Central memory CD8-positive, alpha-beta T cell (primary cell): Measurements from ENCODE around the gene DSCAM.

Experiments used
- ATAC-seq: fragments of 150-1000 bp; cut with Tn5 transposase; replicated peaks from 2 replicates; pipeline ENCODE4 v1.10.0; 2022; ENCODE audit warnings: mild to moderate bottlenecking, moderate FRiP score, moderate number of reproducible peaks; ENCODE audit not compliant: poor library complexity, severe bottlenecking; ENCODE audit errors: extremely low read depth
- DNase-seq, 2 donors: peaks; one replicate each; pipeline ENCODE4 v3.0.0; 2021; ENCODE audit warnings: low spot score in 2 of 2
- H3K27ac Mint-ChIP-seq: one replicate; pipeline ENCODE4 v1.8.0; 2022; ENCODE audit warnings: low read depth, mild to moderate bottlenecking, moderate library complexity, mixed read lengths
- H3K27me3 Mint-ChIP-seq: one replicate; pipeline ENCODE4 v1.8.0; 2022; ENCODE audit warnings: mixed read lengths
- H3K36me3 Mint-ChIP-seq: one replicate; pipeline ENCODE4 v1.8.0; 2022; ENCODE audit warnings: mild to moderate bottlenecking, moderate library complexity, mixed read lengths; ENCODE audit not compliant: insufficient read depth
- H3K4me1 Mint-ChIP-seq: one replicate; pipeline ENCODE4 v1.8.0; 2022; ENCODE audit warnings: mixed read lengths
- H3K4me3 Mint-ChIP-seq: one replicate; pipeline ENCODE4 v1.8.0; 2022; ENCODE audit warnings: mild to moderate bottlenecking, moderate library complexity, mixed read lengths
- H3K9me3 Mint-ChIP-seq: one replicate; pipeline ENCODE4 v1.8.0; 2022; ENCODE audit warnings: mixed read lengths

The DSCAM gene

GRCh38 chr21:40684726-40685125 is 162.2 kb downstream of the DSCAM start:
- DNase-seq = no peak
- H3K36me3 Mint-ChIP-seq = peaks cover 2% of the 10 kb centered on the region
- H3K27me3 Mint-ChIP-seq = no peaks in the 10 kb centered on the region
- no peaks in the 10 kb centered on the region for H3K4me1 Mint-ChIP-seq
- no peak overlapping the region for H3K4me3 Mint-ChIP-seq
- no peak for ATAC-seq
- H3K27ac Mint-ChIP-seq = no peak overlapping the region
- peaks cover 22% of the 10 kb centered on the region for H3K9me3 Mint-ChIP-seq

- no peak for ATAC-seq
- Mint-ChIP-seq H3K4me1 (no peaks in the 10 kb centered on the region), H3K36me3 (peaks cover 2% of the 10 kb centered on the region), H3K9me3 (peaks cover 22% of the 10 kb centered on the region), H3K27ac (no peak overlapping the region), H3K4me3 (no peak overlapping the region), H3K27me3 (no peaks in the 10 kb centered on the region)
- no peak for DNase-seq
These were observed 163.6 kb downstream of the DSCAM start for GRCh38 chr21:40683349-40683748.

- no peaks in the 10 kb centered on the region for H3K27me3 Mint-ChIP-seq
- H3K4me1 Mint-ChIP-seq = no peaks in the 10 kb centered on the region
- no peak for DNase-seq
- no peak overlapping the region for H3K4me3 Mint-ChIP-seq
- H3K27ac Mint-ChIP-seq = no peak overlapping the region
- ATAC-seq = no peak
- H3K9me3 Mint-ChIP-seq = peaks cover 20% of the 10 kb centered on the region
- peaks cover 2% of the 10 kb centered on the region for H3K36me3 Mint-ChIP-seq
These were observed 165.6 kb downstream of the DSCAM start for GRCh38 chr21:40681164-40681859.

DNA sequence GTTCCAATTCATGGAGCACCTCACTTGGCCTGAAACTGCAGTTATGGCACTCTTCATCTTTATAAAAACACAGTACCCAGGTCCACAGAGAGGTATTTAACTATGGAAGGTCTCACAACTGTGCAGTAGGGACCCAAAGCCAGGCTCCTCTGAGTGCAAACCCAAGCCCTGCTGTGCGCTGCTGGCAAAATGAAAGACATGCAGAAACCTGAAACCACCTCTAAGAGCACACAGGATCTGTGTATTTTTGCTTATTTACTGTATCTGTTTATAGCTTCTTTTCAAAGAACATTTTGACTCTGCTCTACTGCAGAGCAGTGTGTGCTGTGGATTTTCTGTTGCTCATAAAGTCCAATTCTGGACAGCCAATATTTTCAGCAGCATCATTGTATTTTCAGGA is 166.6 kb downstream of the DSCAM start:
- Mint-ChIP-seq H3K36me3 (no peaks in the 10 kb centered on the region), H3K27ac (no peak overlapping the region), H3K4me1 (no peaks in the 10 kb centered on the region), H3K27me3 (no peaks in the 10 kb centered on the region), H3K4me3 (no peak overlapping the region), H3K9me3 (peaks cover 16% of the 10 kb centered on the region)
- DNase-seq = no peak
- ATAC-seq = no peak

DNA sequence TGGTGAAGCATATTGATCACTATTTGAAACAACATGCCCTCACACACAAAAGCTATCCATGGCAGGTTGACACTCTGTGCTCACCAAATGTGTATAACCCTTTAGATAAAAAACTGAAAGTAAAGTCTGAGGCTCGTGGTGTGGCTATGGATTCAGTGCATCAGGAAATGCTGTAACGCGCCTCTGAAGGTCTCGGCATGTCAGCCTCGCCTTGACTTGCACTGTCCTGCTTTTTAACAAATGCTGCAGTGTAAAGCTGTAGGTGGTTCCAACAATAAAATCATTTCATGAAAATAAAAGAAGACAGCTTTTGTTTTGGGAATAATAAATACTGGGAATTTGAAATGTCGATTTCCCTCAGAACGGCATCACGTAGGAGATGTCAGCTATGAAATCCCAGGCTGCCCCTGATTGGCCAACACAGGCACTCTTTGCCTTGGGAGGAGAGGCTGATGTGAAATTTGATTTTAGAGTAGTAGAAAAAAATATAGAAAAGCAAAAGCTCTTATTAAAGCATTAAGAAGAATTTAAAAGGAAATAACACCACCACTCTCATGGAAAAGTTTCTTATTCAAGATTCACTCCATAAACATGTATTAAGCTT is 168.2 kb downstream of the DSCAM start:
- DNase-seq = no peak
- Mint-ChIP-seq H3K27me3 (no peaks in the 10 kb centered on the region), H3K36me3 (no peaks in the 10 kb centered on the region), H3K9me3 (peaks cover 20% of the 10 kb centered on the region), H3K4me3 (no peak overlapping the region), H3K4me1 (no peaks in the 10 kb centered on the region), H3K27ac (no peak overlapping the region)
- ATAC-seq = no peak

DNA sequence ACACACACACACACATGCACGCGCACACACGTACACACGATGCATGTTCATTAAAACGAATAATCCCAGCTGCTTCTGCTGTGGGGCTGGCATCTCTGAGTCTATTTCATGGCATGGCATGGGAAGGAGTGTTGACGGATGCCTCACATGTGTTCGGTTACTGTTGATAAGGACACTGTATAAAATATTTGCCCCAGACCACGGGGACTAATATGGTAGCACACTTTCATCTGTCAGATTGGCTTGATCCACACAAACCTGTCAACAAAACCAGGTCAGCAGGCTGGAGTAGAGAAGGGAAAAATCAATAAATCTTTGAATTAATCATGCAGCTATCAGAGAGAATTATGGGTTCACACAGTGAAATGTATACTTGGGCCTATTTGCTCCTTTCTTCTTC is 171.9 kb downstream of the DSCAM start:
- no peaks in the 10 kb centered on the region for H3K4me1 Mint-ChIP-seq
- DNase-seq (no peak), ATAC-seq (no peak)
- H3K27ac Mint-ChIP-seq = no peak overlapping the region
- no peak overlapping the region for H3K4me3 Mint-ChIP-seq
- H3K9me3 Mint-ChIP-seq = peaks cover 12% of the 10 kb centered on the region
- H3K36me3 Mint-ChIP-seq = no peaks in the 10 kb centered on the region
- no peaks in the 10 kb centered on the region for H3K27me3 Mint-ChIP-seq

- DNase-seq (no peak), ATAC-seq (no peak)
- Mint-ChIP-seq H3K36me3 (no peaks in the 10 kb centered on the region), H3K27ac (no peak overlapping the region), H3K4me3 (no peak overlapping the region), H3K27me3 (no peaks in the 10 kb centered on the region), H3K9me3 (peaks cover 12% of the 10 kb centered on the region), H3K4me1 (no peaks in the 10 kb centered on the region)
These were observed 174.4 kb downstream of the DSCAM start for GRCh38 chr21:40672602-40673001.

GRCh38 chr21:40671716-40672115 is 175.2 kb downstream of the DSCAM start:
- H3K36me3 Mint-ChIP-seq = no peaks in the 10 kb centered on the region
- no peaks in the 10 kb centered on the region for H3K27me3 Mint-ChIP-seq
- peaks cover 12% of the 10 kb centered on the region for H3K9me3 Mint-ChIP-seq
- ATAC-seq (no peak), DNase-seq (no peak)
- H3K4me3 Mint-ChIP-seq = no peak overlapping the region
- no peaks in the 10 kb centered on the region for H3K4me1 Mint-ChIP-seq
- no peak overlapping the region for H3K27ac Mint-ChIP-seq

DNA sequence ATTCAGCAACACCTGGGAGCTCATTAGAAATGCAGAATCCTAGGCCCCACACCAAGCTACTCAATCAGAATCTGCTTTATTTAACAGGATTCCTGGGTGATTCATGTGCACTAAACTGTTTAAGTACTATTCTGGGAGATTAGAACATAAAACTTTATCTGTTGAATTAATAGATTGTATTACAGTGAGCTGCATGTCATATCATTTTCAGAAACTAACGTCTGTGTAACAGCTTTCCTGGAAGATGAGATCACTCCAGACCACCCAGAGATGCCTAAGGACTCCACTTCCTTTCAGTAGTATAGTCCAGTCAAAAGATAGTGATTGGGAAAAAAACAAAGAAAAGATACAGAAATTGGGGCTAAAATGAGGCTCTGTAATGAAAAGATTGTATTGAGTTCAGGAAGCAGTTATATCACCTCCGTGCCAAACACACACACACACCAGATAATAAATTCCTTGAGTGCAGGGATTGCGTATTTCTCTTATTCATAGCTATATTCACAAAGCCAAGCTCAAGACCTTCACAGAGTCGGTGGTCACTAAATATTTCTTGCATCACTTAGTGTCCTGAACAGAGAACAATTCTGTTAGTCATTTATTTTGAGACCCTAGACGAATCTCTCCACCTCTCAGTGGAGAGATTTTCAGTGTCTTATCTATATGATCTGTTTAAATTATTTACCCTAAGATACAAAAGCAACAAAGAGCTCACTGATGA is 178.2 kb downstream of the DSCAM start:
- Mint-ChIP-seq H3K27me3 (no peaks in the 10 kb centered on the region), H3K27ac (no peak overlapping the region), H3K9me3 (peaks cover 6% of the 10 kb centered on the region), H3K36me3 (no peaks in the 10 kb centered on the region), H3K4me3 (no peak overlapping the region), H3K4me1 (no peaks in the 10 kb centered on the region)
- ATAC-seq (no peak), DNase-seq (no peak)

GRCh38 chr21:40667967-40668366 is 179.0 kb downstream of the DSCAM start:
- H3K9me3 Mint-ChIP-seq = peaks cover 5% of the 10 kb centered on the region
- DNase-seq (no peak), ATAC-seq (no peak)
- H3K4me1 Mint-ChIP-seq = no peaks in the 10 kb centered on the region
- no peak overlapping the region for H3K27ac Mint-ChIP-seq
- no peak overlapping the region for H3K4me3 Mint-ChIP-seq
- H3K27me3 Mint-ChIP-seq = no peaks in the 10 kb centered on the region
- no peaks in the 10 kb centered on the region for H3K36me3 Mint-ChIP-seq

DNA sequence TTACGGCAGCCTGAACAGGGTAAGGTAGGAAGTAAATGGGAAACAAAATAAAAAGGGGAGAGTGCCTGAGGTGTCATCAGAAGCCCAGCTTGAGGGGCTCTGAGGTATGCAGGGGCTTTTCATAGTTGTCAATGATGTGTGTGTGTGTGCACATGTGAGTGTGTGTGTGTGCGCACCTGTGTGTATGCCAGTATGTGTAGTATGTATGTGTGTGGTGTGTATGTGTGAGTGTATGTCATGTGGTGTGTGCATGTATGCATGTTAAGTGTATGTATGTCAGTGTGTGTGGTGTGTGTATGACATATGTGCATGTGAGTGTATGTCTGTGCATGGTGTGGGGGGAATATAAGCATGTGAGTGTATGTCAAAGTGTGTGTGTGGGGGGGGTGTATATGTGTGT is 184.1 kb downstream of the DSCAM start:
- DNase-seq = no peak
- Mint-ChIP-seq H3K36me3 (no peaks in the 10 kb centered on the region), H3K27ac (no peak overlapping the region), H3K9me3 (peaks cover 10% of the 10 kb centered on the region), H3K4me3 (no peak overlapping the region), H3K27me3 (no peaks in the 10 kb centered on the region), H3K4me1 (no peaks in the 10 kb centered on the region)
- no peak for ATAC-seq

DNA sequence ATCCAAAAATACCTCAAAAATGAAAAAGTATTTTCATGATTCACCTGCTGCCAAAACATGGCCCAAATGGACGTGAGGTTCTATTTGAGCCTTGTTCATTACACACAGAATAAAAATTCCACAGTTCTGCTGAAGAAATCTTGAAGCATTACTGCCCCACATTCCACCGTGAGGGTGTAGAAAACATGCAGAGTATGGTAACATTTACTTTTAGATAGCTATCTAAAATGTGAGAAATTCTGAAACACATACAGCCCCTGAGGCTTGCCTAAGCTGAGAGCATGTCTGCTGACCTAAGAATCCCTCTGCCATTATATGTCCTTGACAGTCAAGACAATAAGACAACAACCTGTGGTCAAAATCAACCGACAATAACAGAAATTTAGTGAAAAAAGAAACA is 186.5 kb downstream of the DSCAM start:
- Mint-ChIP-seq H3K36me3 (no peaks in the 10 kb centered on the region), H3K9me3 (peaks cover 10% of the 10 kb centered on the region), H3K4me1 (no peaks in the 10 kb centered on the region), H3K27ac (no peak overlapping the region), H3K27me3 (no peaks in the 10 kb centered on the region), H3K4me3 (no peak overlapping the region)
- no peak for ATAC-seq
- DNase-seq = no peak

DNA sequence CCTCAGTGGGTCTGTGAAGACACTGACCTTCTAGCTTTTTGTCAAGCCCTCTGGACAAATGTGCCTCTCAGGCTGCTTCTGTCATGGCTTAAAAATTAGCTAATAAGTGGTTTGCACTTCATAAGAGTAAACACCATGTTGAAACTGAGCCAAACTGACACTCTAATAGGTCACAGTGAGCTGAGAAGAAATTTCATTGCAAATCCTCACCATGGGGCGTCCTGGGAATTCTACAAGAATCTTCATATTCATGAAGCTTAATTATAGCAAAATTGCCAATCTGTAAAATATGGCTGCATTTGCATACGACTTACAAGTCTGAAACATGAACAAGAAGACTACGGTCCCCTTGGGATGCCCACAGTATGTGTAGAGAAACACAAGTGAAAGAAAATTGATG is 188.6 kb downstream of the DSCAM start:
- DNase-seq (no peak), ATAC-seq (no peak)
- no peaks in the 10 kb centered on the region for H3K36me3 Mint-ChIP-seq
- H3K4me1 Mint-ChIP-seq = no peaks in the 10 kb centered on the region
- no peak overlapping the region for H3K27ac Mint-ChIP-seq
- peaks cover 10% of the 10 kb centered on the region for H3K9me3 Mint-ChIP-seq
- H3K27me3 Mint-ChIP-seq = no peaks in the 10 kb centered on the region
- no peak overlapping the region for H3K4me3 Mint-ChIP-seq
